KOPT-K1 (cell line): ENCODE results near the gene MYOCOS.
"Not testable (repeated sequence)": the region's sequence is repeated elsewhere in the genome, so short reads cannot be mapped to it uniquely, and the experiment has no call there.

Experiments used
- H3K27ac ChIP-seq: fragments of 200-600 bp; sonication (generic); 2 replicates; pipeline ENCODE4 v1.5.1; 2016; ENCODE audit warnings: antibody characterized with exemption, mild to moderate bottlenecking, low read depth, low read length; ENCODE audit not compliant: poor library complexity, severe bottlenecking
- H3K36me3 ChIP-seq: fragments of 200-600 bp; sonication (generic); 2 replicates; pipeline ENCODE4 v1.5.1; 2017; ENCODE audit warnings: antibody characterized with exemption, mild to moderate bottlenecking, low read length, moderate library complexity; ENCODE audit not compliant: insufficient read depth
- H3K9me3 ChIP-seq: fragments of 200-600 bp; sonication (generic); 2 replicates; pipeline ENCODE4 v1.5.1; 2017; ENCODE audit warnings: antibody characterized with exemption, low read length, mild to moderate bottlenecking; ENCODE audit not compliant: insufficient read depth, poor library complexity, severe bottlenecking

The MYOCOS gene

GRCh38 chr1:171641076-171641864 lies 19.2 kb downstream of the MYOCOS start:
- Histone ChIP-seq H3K36me3 (no peaks in the 10 kb centered on the region), H3K9me3 (no peaks in the 10 kb centered on the region), H3K27ac (no peak overlapping the region)

DNA sequence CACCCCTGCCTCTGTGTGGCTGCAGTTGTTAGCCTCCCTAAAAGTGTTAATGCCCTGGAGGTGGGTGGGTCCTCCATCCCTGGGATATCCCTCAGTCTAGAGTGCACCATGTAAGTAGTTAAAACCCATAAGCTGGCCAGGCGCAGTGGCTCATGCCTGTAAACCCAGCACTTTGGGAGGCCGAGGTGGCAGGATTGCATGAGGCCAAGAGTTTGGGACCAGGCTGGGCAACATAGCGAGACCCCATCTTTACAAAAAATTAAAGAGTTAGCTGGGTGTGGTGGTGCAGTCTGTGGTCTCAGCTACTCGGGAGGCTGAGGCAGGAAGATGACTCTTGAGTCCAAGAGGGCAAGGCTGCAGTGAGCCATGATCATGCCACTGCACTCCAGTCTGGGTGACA lies 20.2 kb downstream of the MYOCOS start:
- H3K27ac ChIP-seq: no peak overlapping the region
- H3K9me3 ChIP-seq: no peaks in the 10 kb centered on the region
- H3K36me3 ChIP-seq: no peaks in the 10 kb centered on the region

GRCh38 chr1:171643156-171643555 lies 21.1 kb downstream of the MYOCOS start:
- H3K27ac ChIP-seq: no peak overlapping the region
- H3K36me3 ChIP-seq: no peaks in the 10 kb centered on the region
- no peaks in the 10 kb centered on the region for H3K9me3 ChIP-seq

DNA sequence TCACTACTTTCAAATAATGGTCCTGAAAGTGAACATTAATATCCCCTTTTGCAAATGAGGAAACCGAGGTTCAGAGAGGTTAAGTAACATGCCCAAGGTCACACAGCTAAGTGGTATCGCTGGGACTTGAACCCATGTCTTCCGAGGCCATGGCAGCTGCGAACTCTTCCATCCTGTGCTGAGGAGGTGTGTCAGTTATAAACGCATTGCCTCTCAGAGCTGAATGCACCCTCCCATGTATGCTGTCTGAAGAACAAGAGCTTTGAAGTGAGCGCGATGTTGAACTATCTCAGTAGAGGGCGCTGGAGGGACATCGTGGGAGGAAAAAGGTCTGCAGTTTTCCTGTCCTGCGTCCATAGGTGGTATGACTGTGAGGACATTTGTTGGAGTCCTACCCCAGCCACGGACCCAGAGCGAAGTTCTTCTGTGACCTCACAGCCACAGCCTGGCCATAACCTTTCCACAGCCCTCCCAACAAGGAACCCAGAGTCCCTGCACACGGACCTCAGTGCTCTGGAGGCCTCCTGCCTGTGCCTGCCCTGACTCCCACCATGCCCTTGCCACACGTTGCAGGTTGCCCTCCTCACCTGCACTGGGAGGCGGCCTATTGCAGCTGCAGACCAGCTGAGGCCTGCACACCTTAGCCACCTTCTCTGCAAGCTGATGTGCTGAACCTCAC lies 22.9 kb downstream of the MYOCOS start:
- Histone ChIP-seq H3K36me3 (no peaks in the 10 kb centered on the region), H3K27ac (no peak overlapping the region), H3K9me3 (no peaks in the 10 kb centered on the region)

DNA sequence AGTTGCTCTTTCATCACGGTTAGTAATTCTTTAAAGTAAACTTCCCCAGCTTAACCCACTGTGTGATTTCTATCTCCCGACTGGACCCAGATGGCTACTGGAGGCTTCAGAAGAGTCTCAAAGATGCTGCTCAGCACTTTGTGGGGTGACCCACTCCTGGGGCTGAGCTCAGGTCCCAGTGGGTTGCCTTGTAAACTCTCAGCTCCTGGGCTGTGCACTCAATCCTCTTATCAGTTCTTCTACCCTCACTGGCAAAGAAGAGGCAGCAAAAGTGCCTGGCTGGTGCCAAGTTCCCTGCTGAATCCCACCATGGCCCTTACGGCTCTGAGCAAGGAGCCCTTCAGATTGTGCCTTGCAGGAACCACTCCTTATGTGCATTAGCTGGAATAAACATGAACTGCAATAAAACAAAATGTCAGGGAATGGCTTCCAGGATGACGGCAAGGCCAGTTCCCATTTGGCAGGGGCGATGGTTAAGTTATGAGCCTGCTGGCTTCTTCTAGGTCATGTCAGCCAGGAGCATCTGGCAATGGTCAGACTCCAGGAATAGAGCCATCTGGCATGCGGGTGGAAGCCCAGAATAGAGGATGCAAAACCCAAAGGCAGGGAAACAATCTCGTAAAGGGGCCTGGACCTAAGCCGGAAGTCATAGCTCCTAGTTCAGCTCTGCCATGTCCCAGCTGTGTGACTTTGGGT lies 23.7 kb downstream of the MYOCOS start:
- H3K36me3 ChIP-seq: no peaks in the 10 kb centered on the region
- H3K27ac ChIP-seq: no peak overlapping the region

GRCh38 chr1:171646249-171646560 lies 24.2 kb downstream of the MYOCOS start:
- Histone ChIP-seq H3K9me3 (no peaks in the 10 kb centered on the region), H3K36me3 (no peaks in the 10 kb centered on the region)

More for the DNA sequence above, 23.7 kb downstream of the MYOCOS start:
- H3K9me3 ChIP-seq: no peaks in the 10 kb centered on the region

GRCh38 chr1:171652234-171652822 lies 30.3 kb downstream of the MYOCOS start, which contains the start of gene MYOC:
Gene MYOC (minus strand): TSS chr1:171652688. CDS start chr1:171652611, 77 bp downstream.
- Histone ChIP-seq H3K9me3 (no peaks in the 10 kb centered on the region), H3K36me3 (no peaks in the 10 kb centered on the region), H3K27ac (no peak within 1 kb of the TSS)

More at GRCh38 chr1:171646249-171646560, 24.2 kb downstream of the MYOCOS start:
- H3K27ac ChIP-seq: no peak overlapping the region

GRCh38 chr1:171653796-171654195 lies 31.8 kb downstream of the MYOCOS start:
- Histone ChIP-seq H3K36me3 (no peaks in the 10 kb centered on the region), H3K9me3 (no peaks in the 10 kb centered on the region), H3K27ac (no peak overlapping the region)

DNA sequence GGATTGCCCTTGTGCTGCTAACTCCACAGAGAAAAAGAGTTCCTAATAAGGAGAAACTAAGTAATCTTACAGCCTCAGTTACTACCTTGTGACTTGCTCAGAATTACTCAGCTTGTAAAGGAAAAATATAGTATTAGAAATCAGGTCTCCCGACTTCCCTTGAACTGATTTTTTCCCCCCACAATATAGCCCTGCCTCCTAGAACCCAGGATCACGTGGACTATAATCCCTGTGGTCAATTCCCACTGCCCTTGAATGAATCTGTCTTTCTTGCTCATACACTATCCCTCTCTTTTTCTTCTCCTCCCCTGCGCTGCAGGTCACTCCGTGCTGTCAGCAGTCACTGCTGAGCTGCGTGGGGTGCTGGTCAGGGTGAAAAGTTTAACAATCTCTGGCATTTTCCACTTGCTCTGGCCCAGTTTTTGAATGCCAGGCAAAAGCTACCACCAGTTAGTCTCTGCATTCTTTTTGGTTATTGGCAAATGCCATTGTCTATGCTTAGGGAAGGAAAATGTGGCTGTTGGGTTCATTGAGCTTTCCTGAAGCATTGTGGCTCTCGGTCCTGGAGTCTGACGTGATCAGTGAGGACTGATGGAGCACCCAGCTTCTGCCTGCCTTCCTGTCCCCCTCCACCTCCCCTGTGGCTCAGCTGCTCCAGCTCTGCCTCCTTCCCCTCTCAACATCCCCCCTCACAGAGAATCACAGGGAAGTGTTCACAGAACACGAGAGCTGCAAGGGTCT lies 32.3 kb downstream of the MYOCOS start:
- no peaks in the 10 kb centered on the region for H3K36me3 ChIP-seq
- no peak overlapping the region for H3K27ac ChIP-seq
- H3K9me3 ChIP-seq: no peaks in the 10 kb centered on the region

GRCh38 chr1:171654942-171655745 lies 33.1 kb downstream of the MYOCOS start:
- no peaks in the 10 kb centered on the region for H3K36me3 ChIP-seq
- H3K27ac ChIP-seq: no peak overlapping the region
- no peaks in the 10 kb centered on the region for H3K9me3 ChIP-seq

DNA sequence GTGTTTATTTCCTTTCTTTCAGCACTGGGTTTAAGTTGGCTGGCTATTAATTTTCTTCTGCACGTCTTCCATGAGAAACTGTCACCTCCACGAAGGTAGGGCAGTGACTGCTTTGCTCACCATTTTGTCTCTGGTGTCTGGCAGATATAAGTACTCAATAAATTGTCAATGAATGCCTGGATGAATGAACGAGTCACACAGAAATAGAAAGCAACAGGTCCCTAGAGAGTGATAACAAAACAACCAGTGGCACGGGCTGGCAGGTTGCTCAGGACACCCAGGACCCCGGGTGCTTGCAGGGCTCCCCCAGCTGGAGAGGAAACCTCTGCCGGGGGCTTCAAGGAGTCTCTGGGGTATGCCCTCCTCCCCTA lies 33.7 kb downstream of the MYOCOS start:
- Histone ChIP-seq H3K27ac (no peak overlapping the region), H3K36me3 (no peaks in the 10 kb centered on the region), H3K9me3 (no peaks in the 10 kb centered on the region)

- H3K36me3 ChIP-seq, H3K27ac ChIP-seq, H3K9me3 ChIP-seq: not testable (repeated sequence)
These were observed 34.2 kb downstream of the MYOCOS start for GRCh38 chr1:171656206-171656605.

- Histone ChIP-seq H3K36me3 (no peaks in the 10 kb centered on the region), H3K9me3 (no peaks in the 10 kb centered on the region), H3K27ac (no peak overlapping the region)
These were observed 39.1 kb downstream of the MYOCOS start for GRCh38 chr1:171661076-171661650.
